Breast epithelium (tissue), 4 donors: ENCODE measurements around the gene NLRP12. TPM values are rescaled to one million over a fixed set of nuclear protein-coding genes. Genes with fewer than 3 reads are reported as not detected.

Source experiments
- DNase-seq, 2 donors: peaks; one replicate each; pipeline ENCODE4 v3.0.0-alpha.2; 2019; ENCODE audit warnings: low spot score in 2 of 2
- H3K27ac ChIP-seq, 2 donors: fragments of 200-600 bp; sonication (generic) in 1 of 2; one replicate each; pipeline ENCODE4 v1.5.1; 2016 to 2019; ENCODE audit warnings: mild to moderate bottlenecking in 1 of 2
- H3K27me3 ChIP-seq, 2 donors: fragments of 200-600 bp; sonication (generic) in 1 of 2; one replicate each; pipeline versions ENCODE4 v1.5.1 to v1.6.0; 2017 to 2019; ENCODE audit warnings: control low read depth in 1 of 2, mild to moderate bottlenecking in 1 of 2
- H3K36me3 ChIP-seq: fragments of 200-600 bp; one replicate; pipeline ENCODE4 v1.5.1; 2019
- H3K4me1 ChIP-seq, 2 donors: fragments of 200-600 bp; sonication (generic); one replicate each; pipeline ENCODE4 v1.5.1; 2016 to 2019; ENCODE audit warnings: control low read depth in 1 of 2
- H3K4me3 ChIP-seq, 3 donors: fragments of 200-600 bp; sonication (generic); 1 replicate in 2 of 3; 2 replicates in 1 of 3; pipeline ENCODE4 v1.5.1; 2016 to 2019; ENCODE audit warnings: mild to moderate bottlenecking in 3 of 3, moderate library complexity in 2 of 3
- H3K9me3 ChIP-seq, 2 donors: fragments of 200-600 bp; sonication (generic) in 1 of 2; one replicate each; pipeline ENCODE4 v1.5.1; 2016 to 2019; ENCODE audit warnings: control low read depth in 1 of 2
- POLR2A ChIP-seq: fragments of 450-650 bp; IDR thresholded peaks from one replicate; pipeline ENCODE4 v1.6.1; 2016; ENCODE audit warnings: antibody characterized with exemption, mild to moderate bottlenecking, moderate library complexity
- POLR2AphosphoS5 ChIP-seq, 3 donors: sonication (generic); formaldehyde crosslinking; IDR thresholded peaks; one replicate each; pipeline ENCODE4 v1.6.1; 2017; ENCODE audit warnings: antibody characterized with exemption in 3 of 3
- intact Hi-C: fragments of 100-400 bp; cut with DNase I; formaldehyde crosslinking; loops from one replicate; pipeline ENCODE4 v1.15.1; 2023; ENCODE audit warnings: low total_unique reads
- total RNA-seq, 3 donors: library from RNA; depleted of rRNA; stranded (reverse); fragments of >200 nt; gene quantifications; one replicate each; pipeline ENCODE4 v1.1.0, GENCODE V29; 2016
- TF ChIP-seq, protein P1 (sequence below), 3 donors: fragments of 450-650 bp; IDR thresholded peaks; one replicate each; pipeline ENCODE4 v1.5.1; 2016 to 2017; ENCODE audit warnings: antibody characterized with exemption in 3 of 3, mild to moderate bottlenecking in 3 of 3, moderate library complexity in 3 of 3

Gene NLRP12
- total RNA-seq, 3 donors from 2014 or later = 0.32 to 1.2 (median 0.66) TPM

DNA sequence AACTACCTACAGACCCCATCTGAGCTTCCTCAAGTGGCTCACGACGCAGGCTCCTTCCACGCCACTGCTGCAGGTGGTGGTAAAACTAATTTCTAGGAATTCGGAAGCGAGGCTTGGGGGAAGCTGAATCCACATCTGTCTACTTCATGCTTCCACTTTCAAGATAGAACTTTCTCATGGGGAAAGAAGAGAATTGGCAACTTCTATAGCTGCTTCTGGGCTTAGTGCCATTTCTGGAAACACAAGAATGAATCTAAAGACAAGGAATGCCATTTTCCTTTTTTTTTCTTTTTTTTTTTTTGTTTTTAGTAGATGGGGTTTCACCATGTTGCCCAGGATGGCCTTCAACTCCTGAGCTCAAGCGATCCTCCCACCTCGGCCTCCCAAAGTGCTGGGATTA, 2.8 kb upstream of the NLRP12 start:
- no peaks in the 10 kb centered on the region for H3K9me3 ChIP-seq
- no peaks in the 10 kb centered on the region for H3K36me3 ChIP-seq
- H3K4me3 ChIP-seq = no peak overlapping the region
- TF ChIP-seq POLR2A (no peak), POLR2AphosphoS5 (IDR thresholded peaks at IDR 0.05) (no peak)
- TF ChIP-seq, protein P1, sequence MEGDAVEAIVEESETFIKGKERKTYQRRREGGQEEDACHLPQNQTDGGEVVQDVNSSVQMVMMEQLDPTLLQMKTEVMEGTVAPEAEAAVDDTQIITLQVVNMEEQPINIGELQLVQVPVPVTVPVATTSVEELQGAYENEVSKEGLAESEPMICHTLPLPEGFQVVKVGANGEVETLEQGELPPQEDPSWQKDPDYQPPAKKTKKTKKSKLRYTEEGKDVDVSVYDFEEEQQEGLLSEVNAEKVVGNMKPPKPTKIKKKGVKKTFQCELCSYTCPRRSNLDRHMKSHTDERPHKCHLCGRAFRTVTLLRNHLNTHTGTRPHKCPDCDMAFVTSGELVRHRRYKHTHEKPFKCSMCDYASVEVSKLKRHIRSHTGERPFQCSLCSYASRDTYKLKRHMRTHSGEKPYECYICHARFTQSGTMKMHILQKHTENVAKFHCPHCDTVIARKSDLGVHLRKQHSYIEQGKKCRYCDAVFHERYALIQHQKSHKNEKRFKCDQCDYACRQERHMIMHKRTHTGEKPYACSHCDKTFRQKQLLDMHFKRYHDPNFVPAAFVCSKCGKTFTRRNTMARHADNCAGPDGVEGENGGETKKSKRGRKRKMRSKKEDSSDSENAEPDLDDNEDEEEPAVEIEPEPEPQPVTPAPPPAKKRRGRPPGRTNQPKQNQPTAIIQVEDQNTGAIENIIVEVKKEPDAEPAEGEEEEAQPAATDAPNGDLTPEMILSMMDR (IDR thresholded peaks at IDR 0.05) = no peak
- no peak for DNase-seq
- H3K4me1 ChIP-seq = no peaks in the 10 kb centered on the region
- H3K27me3 ChIP-seq = peaks cover 0 to 30% of the 10 kb centered on the region in 2 donors
- intact Hi-C loops = no loop called here
- no peak overlapping the region for H3K27ac ChIP-seq

DNA sequence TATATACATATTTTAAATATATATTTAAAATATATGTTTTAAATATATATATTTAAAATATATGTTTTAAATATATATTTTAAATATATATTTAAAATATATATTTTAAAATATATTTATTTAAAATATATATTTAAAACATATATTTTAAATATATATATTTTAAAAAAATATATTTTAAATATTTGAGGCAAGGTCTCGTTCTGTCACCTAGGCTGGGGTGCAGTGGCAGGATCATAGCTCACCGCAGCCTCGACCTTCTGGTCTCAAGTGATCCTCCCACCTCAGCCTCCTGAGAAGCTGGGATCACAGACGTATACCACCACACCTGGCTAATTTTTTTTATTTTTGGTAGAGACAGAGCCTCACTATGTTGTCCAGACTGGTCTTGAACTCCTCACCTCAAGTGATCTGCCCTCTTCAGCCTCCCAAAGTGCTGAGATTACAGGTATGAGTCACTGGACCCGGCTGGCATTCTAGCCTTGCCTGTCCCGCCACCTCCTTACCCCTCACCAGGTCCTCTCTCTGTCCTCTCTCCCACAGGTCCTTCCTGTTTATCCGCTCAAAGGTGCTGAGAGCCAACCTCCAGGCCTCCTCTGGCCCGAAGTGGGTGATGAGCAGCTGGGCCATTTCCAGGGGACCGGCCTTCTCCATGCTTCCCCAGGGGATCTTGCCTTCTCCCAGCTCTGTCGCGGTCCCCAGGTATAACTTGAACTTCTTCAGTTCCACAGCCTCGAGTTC, 564 bp downstream of the NLRP12 start:
- Histone ChIP-seq H3K9me3 (no peaks in the 10 kb centered on the region), H3K4me3 (peak overlapping the region in 1 of 3 donors; percentile 7), H3K27me3 (peaks cover 0 to 17% of the 10 kb centered on the region in 2 donors), H3K27ac (no peak overlapping the region), H3K4me1 (no peaks in the 10 kb centered on the region), H3K36me3 (no peaks in the 10 kb centered on the region)
- DNase-seq = no peak
- intact Hi-C loops = no loop called here
- TF ChIP-seq POLR2AphosphoS5 (IDR thresholded peaks at IDR 0.05) (no peak), POLR2A (no peak)
- TF ChIP-seq, protein P1 (IDR thresholded peaks at IDR 0.05) = no peak

DNA sequence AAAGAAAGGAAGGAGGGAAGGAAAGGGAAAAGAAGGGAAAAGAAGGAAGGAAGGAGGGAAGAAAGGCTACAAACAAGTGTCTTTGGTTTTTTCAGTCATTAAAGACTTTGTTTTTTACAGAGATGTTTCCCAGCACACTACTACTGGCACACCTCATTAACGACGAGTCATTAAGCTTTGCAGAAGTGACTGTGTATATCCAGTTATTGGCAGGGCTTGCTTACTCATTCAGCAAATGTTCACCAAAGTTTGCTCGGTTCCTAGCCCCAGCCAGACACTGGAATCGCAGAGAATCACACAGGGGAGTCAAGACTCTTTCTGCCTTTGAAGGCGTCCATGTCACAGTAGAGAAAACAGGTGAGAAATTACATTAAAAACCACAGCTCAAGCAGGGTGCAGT, 4.3 kb downstream of the NLRP12 start:
- intact Hi-C loops = no loop called here
- DNase-seq = no peak
- Histone ChIP-seq H3K27ac (no peak overlapping the region), H3K9me3 (no peaks in the 10 kb centered on the region), H3K4me3 (no peak overlapping the region), H3K36me3 (no peaks in the 10 kb centered on the region), H3K27me3 (peaks cover 0 to 11% of the 10 kb centered on the region in 2 donors), H3K4me1 (no peaks in the 10 kb centered on the region)
- TF ChIP-seq POLR2A (no peak), POLR2AphosphoS5 (IDR thresholded peaks at IDR 0.05) (no peak)
- TF ChIP-seq, protein P1 (IDR thresholded peaks at IDR 0.05) = no peak

DNA sequence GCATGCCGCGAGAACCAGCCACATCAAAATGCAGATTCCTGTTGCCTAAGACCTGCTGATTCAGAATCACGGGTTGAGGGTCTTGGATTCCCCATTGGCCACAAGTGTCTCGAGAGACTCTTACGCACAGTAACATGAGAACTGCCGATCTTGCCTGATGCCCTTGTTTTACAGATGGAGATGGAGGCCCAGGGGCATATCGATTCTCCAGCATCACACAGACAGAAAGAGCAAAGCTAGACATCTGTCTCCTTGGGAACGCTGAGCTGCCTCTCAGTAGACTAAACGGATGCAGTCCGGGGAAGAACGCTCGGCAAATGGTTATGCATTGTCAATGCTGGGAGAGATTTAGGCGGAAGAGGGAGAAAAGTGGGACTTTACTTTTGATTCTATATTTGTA, 5.4 kb downstream of the NLRP12 start:
- Histone ChIP-seq H3K4me1 (no peaks in the 10 kb centered on the region), H3K27ac (no peak overlapping the region), H3K36me3 (no peaks in the 10 kb centered on the region), H3K4me3 (no peak overlapping the region), H3K27me3 (peaks cover 0 to 2% of the 10 kb centered on the region in 2 donors), H3K9me3 (no peaks in the 10 kb centered on the region)
- no peak for DNase-seq
- TF ChIP-seq, protein P1 (IDR thresholded peaks at IDR 0.05) = no peak
- TF ChIP-seq POLR2A (no peak), POLR2AphosphoS5 (IDR thresholded peaks at IDR 0.05) (no peak)
- intact Hi-C loops = no loop called here

DNA sequence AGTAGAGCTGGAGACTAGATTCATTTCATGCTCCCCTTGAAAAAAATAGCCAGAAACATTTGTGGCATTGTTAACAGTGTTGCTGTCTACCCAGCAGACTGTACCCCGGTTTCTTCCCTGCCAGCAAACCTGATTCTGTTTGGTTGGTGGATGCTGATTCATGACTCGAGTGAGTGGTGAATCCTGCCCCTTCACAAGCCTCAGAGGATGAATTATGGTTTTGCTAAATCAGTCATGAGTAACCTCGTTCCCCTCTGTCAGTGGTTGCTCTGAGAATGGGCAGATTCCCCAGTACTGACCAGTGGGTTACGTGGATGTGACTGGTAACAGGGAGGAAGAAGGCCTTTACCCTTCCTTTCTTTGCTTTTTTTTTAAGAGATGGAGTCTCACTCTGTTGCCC, 10.1 kb downstream of the NLRP12 start:
- no peaks in the 10 kb centered on the region for H3K27me3 ChIP-seq
- DNase-seq = no peak
- H3K27ac ChIP-seq = no peak overlapping the region
- intact Hi-C loops = no loop called here
- no peak overlapping the region for H3K4me3 ChIP-seq
- H3K36me3 ChIP-seq = no peaks in the 10 kb centered on the region
- TF ChIP-seq, protein P1 (IDR thresholded peaks at IDR 0.05) = no peak
- no peak for TF ChIP-seq POLR2AphosphoS5 (IDR thresholded peaks at IDR 0.05)
- no peak for TF ChIP-seq POLR2A
- H3K9me3 ChIP-seq = no peaks in the 10 kb centered on the region
- no peaks in the 10 kb centered on the region for H3K4me1 ChIP-seq
